ENCODE data around the gene TMEM132D. TPM values are rescaled to one million over a fixed set of nuclear protein-coding genes. Genes with fewer than 3 reads are reported as not detected.

Gene TMEM132D
- total RNA-seq, 2 donors from 2014 or later, result 4.4 to 14.2 TPM

GRCh38 chr12:129119537-129119936 is 784.3 kb downstream of the TMEM132D start:
- H3K4me3 Mint-ChIP-seq, result no peak overlapping the region
- no peaks in the 10 kb centered on the region for H3K27me3 Mint-ChIP-seq (ENCODE audit: insufficient read depth)
- peaks cover 7% of the 10 kb centered on the region for H3K4me1 Mint-ChIP-seq
- peak; percentile 85 for DNase-seq
- H3K9me3 Mint-ChIP-seq, result no peaks in the 10 kb centered on the region
- Histone ChIP-seq H3K4me1 (ENCODE audit: control insufficient read depth, insufficient read depth, low read length) (no peaks in the 10 kb centered on the region), H3K9ac (ENCODE audit: extremely low read depth, low read length, poor library complexity, severe bottlenecking) (no peak overlapping the region), H3K9me3 (ENCODE audit: control insufficient read depth, low read length) (no peaks in the 10 kb centered on the region), H3K27me3 (ENCODE audit: control insufficient read depth, insufficient read depth, low read length, poor library complexity, severe bottlenecking) (no peaks in the 10 kb centered on the region), H3K36me3 (ENCODE audit: control insufficient read depth, insufficient read depth, low read length) (no peaks in the 10 kb centered on the region), H3K27ac (ENCODE audit: low read depth, low read length) (no peak overlapping the region), H3K4me3 (ENCODE audit: low read length) (no peak overlapping the region)
- no peaks in the 10 kb centered on the region for H3K36me3 Mint-ChIP-seq (ENCODE audit: low read depth)
- TF ChIP-seq CTCF (conservative IDR thresholded peaks at IDR 0.05), result no peak
- 80 to 89% methylated on average over 1 of the region's 1 CpG for WGBS, 2 experiments (ENCODE audit: insufficient coverage in 1 of 2, insufficient read length in 1 of 2)
- no peak overlapping the region for H3K27ac Mint-ChIP-seq

- H3K9me3 ChIP-seq (ENCODE audit: control insufficient read depth, low read length), result no peaks in the 10 kb centered on the region
- H3K4me1 Mint-ChIP-seq, result peaks cover 4% of the 10 kb centered on the region
- no peaks in the 10 kb centered on the region for H3K27me3 ChIP-seq (ENCODE audit: control insufficient read depth, insufficient read depth, low read length, poor library complexity, severe bottlenecking)
- H3K36me3 Mint-ChIP-seq (ENCODE audit: low read depth), result no peaks in the 10 kb centered on the region
- H3K27ac ChIP-seq (ENCODE audit: low read depth, low read length), result no peak overlapping the region
- H3K9ac ChIP-seq (ENCODE audit: extremely low read depth, low read length, poor library complexity, severe bottlenecking), result no peak overlapping the region
- H3K9me3 Mint-ChIP-seq, result peaks cover 5% of the 10 kb centered on the region
- no peaks in the 10 kb centered on the region for H3K27me3 Mint-ChIP-seq (ENCODE audit: insufficient read depth)
- no peak overlapping the region for H3K4me3 Mint-ChIP-seq
- H3K4me1 ChIP-seq (ENCODE audit: control insufficient read depth, insufficient read depth, low read length), result no peaks in the 10 kb centered on the region
- no peaks in the 10 kb centered on the region for H3K36me3 ChIP-seq (ENCODE audit: control insufficient read depth, insufficient read depth, low read length)
- TF ChIP-seq CTCF (conservative IDR thresholded peaks at IDR 0.05), result no peak
- peak; percentile 35 for DNase-seq
- no peak overlapping the region for H3K27ac Mint-ChIP-seq
- 87 to 90% methylated on average over 5 of the region's 5 CpGs for WGBS, 2 experiments (ENCODE audit: insufficient coverage in 1 of 2, insufficient read length in 1 of 2)
- H3K4me3 ChIP-seq (ENCODE audit: low read length), result no peak overlapping the region
Observed at GRCh38 chr12:129115558-129115957, 788.3 kb downstream of the TMEM132D start.

- peak; percentile 24 for DNase-seq
- Histone ChIP-seq H3K4me1 (ENCODE audit: control insufficient read depth, insufficient read depth, low read length) (no peaks in the 10 kb centered on the region), H3K27ac (ENCODE audit: low read depth, low read length) (no peak overlapping the region), H3K4me3 (ENCODE audit: low read length) (no peak overlapping the region), H3K27me3 (ENCODE audit: control insufficient read depth, insufficient read depth, low read length, poor library complexity, severe bottlenecking) (no peaks in the 10 kb centered on the region), H3K9me3 (ENCODE audit: control insufficient read depth, low read length) (peaks cover 7% of the 10 kb centered on the region), H3K36me3 (ENCODE audit: control insufficient read depth, insufficient read depth, low read length) (no peaks in the 10 kb centered on the region), H3K9ac (ENCODE audit: extremely low read depth, low read length, poor library complexity, severe bottlenecking) (no peak overlapping the region)
- Mint-ChIP-seq H3K4me3 (no peak overlapping the region), H3K9me3 (peaks cover 9% of the 10 kb centered on the region), H3K36me3 (ENCODE audit: low read depth) (peaks cover 9% of the 10 kb centered on the region), H3K27ac (no peak overlapping the region), H3K4me1 (peaks cover 4% of the 10 kb centered on the region), H3K27me3 (ENCODE audit: insufficient read depth) (no peaks in the 10 kb centered on the region)
- WGBS, 2 experiments (ENCODE audit: insufficient coverage in 1 of 2, insufficient read length in 1 of 2), result 78 to 94% methylated on average over 4 to 8 of the region's 8 CpGs
- TF ChIP-seq CTCF (conservative IDR thresholded peaks at IDR 0.05), result no peak
Observed at GRCh38 chr12:129110575-129110974, 793.2 kb downstream of the TMEM132D start.
